SK-N-SH treated with all-trans-retinoic acid at 6 μM for 48 hours (cell line): ENCODE results near the gene SMS.

ENCODE experiments used
- BACH2 ChIP-seq: fragments of 250-450 bp; sonication (Bioruptor Pico); IDR thresholded peaks from 2 replicates; pipeline ENCODE4 v1.9.0; 2021; ENCODE audit warnings: mild to moderate bottlenecking, borderline replicate concordance
- ESRRG ChIP-seq: fragments of 250-450 bp; sonication (Bioruptor Pico); IDR thresholded peaks from 2 replicates; pipeline ENCODE4 v1.6.1; 2021; ENCODE audit warnings: mild to moderate bottlenecking
- RARB ChIP-seq: fragments of 250-450 bp; sonication (Bioruptor Pico); IDR thresholded peaks from 2 replicates; pipeline ENCODE4 v1.8.0; 2021; ENCODE audit warnings: mild to moderate bottlenecking, moderate library complexity
- TCF4 ChIP-seq: fragments of 250-450 bp; sonication (Bioruptor Pico); IDR thresholded peaks from 2 replicates; pipeline ENCODE4 v1.8.0; 2021; ENCODE audit warnings: mild to moderate bottlenecking, moderate library complexity, borderline replicate concordance
- TOX ChIP-seq: fragments of 250-450 bp; sonication (Bioruptor Pico); IDR thresholded peaks from 2 replicates; pipeline ENCODE4 v1.8.0; 2021; ENCODE audit warnings: mild to moderate bottlenecking, moderate library complexity, borderline replicate concordance
- ZC3H10 ChIP-seq: fragments of 250-450 bp; sonication (Bioruptor Pico); IDR thresholded peaks from 2 replicates; pipeline ENCODE4 v1.5.1; 2021; ENCODE audit warnings: mild to moderate bottlenecking, moderate library complexity
- ZFP30 ChIP-seq: fragments of 450-650 bp; formaldehyde crosslinking; IDR thresholded peaks from 2 replicates; pipeline ENCODE4 v1.5.0; 2022; ENCODE audit warnings: mild to moderate bottlenecking, moderate library complexity
- TF ChIP-seq, protein P1 (sequence below): fragments of 250-450 bp; sonication (Bioruptor Pico); IDR thresholded peaks from 2 replicates; pipeline ENCODE4 v1.8.0; 2020; ENCODE audit warnings: mild to moderate bottlenecking, moderate library complexity, borderline replicate concordance
- TF ChIP-seq, protein P2 (sequence below): fragments of 250-450 bp; sonication (Bioruptor Pico); IDR thresholded peaks from 2 replicates; pipeline ENCODE4 v1.5.1; 2020; ENCODE audit warnings: low read depth, mild to moderate bottlenecking, moderate library complexity
- TF ChIP-seq, protein P3 (sequence below): fragments of 250-450 bp; sonication (Bioruptor Pico); IDR thresholded peaks from 2 replicates; pipeline ENCODE4 v1.8.0; 2021; ENCODE audit warnings: low read depth, mild to moderate bottlenecking, moderate library complexity, borderline replicate concordance

DNA sequence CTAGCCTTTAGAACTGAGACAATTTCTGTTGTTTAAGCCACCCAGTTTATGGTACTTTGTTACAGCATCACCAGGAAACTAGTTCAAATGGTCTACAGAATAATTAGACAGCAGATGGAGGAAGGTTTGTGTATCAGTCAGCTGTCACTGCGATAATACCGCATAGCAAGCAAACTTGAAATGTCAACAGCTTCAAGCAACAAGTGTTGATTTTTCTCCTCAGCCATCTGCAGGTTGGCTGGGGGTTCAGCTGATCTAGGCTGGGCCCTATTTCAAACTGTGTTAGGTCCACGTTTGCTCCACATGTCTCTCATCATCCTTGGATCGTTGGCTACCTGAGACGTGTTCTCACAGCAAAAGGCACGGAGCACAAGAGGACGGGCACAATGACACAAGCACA is 72.4 kb downstream of the SMS start:
- TF ChIP-seq, protein P1, sequence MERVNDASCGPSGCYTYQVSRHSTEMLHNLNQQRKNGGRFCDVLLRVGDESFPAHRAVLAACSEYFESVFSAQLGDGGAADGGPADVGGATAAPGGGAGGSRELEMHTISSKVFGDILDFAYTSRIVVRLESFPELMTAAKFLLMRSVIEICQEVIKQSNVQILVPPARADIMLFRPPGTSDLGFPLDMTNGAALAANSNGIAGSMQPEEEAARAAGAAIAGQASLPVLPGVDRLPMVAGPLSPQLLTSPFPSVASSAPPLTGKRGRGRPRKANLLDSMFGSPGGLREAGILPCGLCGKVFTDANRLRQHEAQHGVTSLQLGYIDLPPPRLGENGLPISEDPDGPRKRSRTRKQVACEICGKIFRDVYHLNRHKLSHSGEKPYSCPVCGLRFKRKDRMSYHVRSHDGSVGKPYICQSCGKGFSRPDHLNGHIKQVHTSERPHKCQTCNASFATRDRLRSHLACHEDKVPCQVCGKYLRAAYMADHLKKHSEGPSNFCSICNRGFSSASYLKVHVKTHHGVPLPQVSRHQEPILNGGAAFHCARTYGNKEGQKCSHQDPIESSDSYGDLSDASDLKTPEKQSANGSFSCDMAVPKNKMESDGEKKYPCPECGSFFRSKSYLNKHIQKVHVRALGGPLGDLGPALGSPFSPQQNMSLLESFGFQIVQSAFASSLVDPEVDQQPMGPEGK, result no peak
- no peak for TF ChIP-seq BACH2
- no peak for TF ChIP-seq TCF4 (CRISPR knock-in tag)
- no peak for TF ChIP-seq TOX (CRISPR knock-in tag)
- TF ChIP-seq ESRRG, result no peak
- TF ChIP-seq RARB (CRISPR knock-in tag), result no peak
- no peak for TF ChIP-seq ZFP30 (CRISPR knock-in tag)
- TF ChIP-seq, protein P2, sequence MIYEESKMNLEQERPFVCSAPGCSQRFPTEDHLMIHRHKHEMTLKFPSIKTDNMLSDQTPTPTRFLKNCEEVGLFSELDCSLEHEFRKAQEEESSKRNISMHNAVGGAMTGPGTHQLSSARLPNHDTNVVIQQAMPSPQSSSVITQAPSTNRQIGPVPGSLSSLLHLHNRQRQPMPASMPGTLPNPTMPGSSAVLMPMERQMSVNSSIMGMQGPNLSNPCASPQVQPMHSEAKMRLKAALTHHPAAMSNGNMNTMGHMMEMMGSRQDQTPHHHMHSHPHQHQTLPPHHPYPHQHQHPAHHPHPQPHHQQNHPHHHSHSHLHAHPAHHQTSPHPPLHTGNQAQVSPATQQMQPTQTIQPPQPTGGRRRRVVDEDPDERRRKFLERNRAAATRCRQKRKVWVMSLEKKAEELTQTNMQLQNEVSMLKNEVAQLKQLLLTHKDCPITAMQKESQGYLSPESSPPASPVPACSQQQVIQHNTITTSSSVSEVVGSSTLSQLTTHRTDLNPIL (CRISPR knock-in tag), result no peak
- TF ChIP-seq, protein P3, sequence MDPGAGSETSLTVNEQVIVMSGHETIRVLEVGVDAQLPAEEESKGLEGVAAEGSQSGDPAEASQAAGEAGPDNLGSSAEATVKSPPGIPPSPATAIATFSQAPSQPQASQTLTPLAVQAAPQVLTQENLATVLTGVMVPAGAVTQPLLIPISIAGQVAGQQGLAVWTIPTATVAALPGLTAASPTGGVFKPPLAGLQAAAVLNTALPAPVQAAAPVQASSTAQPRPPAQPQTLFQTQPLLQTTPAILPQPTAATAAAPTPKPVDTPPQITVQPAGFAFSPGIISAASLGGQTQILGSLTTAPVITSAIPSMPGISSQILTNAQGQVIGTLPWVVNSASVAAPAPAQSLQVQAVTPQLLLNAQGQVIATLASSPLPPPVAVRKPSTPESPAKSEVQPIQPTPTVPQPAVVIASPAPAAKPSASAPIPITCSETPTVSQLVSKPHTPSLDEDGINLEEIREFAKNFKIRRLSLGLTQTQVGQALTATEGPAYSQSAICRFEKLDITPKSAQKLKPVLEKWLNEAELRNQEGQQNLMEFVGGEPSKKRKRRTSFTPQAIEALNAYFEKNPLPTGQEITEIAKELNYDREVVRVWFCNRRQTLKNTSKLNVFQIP (CRISPR knock-in tag), result no peak
- no peak for TF ChIP-seq ZC3H10 (CRISPR knock-in tag)
